UCSD-AML1 (cell line): Measurements from ENCODE around the gene GM2A.
"Not testable (repeated sequence)": the region's sequence is repeated elsewhere in the genome, so short reads cannot be mapped to it uniquely, and the experiment has no call there.

ENCODE experiments used
- DNase-seq: peaks from one replicate; lab custom pipeline; 2025; ENCODE audit not compliant: unreplicated experiment; lab: John Stamatoyannopoulos, UW

Gene GM2A

GRCh38 chr5:151251001-151251551 is 1.9 kb upstream of the GM2A start:
- no peak for DNase-seq

GRCh38 chr5:151251621-151252020 is 1.4 kb upstream of the GM2A start:
- DNase-seq = no peak

- no peak for DNase-seq
These were observed 593 bp downstream of the GM2A start for GRCh38 chr5:151253605-151253950.

- no peak for DNase-seq
These were observed 1.6 kb downstream of the GM2A start for GRCh38 chr5:151254556-151254955.

- not testable (repeated sequence) for DNase-seq
These were observed 2.0 kb downstream of the GM2A start for GRCh38 chr5:151254990-151255389.

GRCh38 chr5:151255621-151256286 is 2.8 kb downstream of the GM2A start:
- DNase-seq = no peak

GRCh38 chr5:151257731-151258181 is 4.8 kb downstream of the GM2A start:
- DNase-seq = no peak

GRCh38 chr5:151258201-151258611 is 5.2 kb downstream of the GM2A start:
- no peak for DNase-seq

- DNase-seq = no peak
These were observed 5.8 kb downstream of the GM2A start for GRCh38 chr5:151258816-151259215.

- DNase-seq = no peak
These were observed 6.9 kb downstream of the GM2A start for GRCh38 chr5:151259931-151260330.

GRCh38 chr5:151262532-151262931 is 9.5 kb downstream of the GM2A start:
- no peak for DNase-seq

- no peak for DNase-seq
These were observed 11.1 kb downstream of the GM2A start for GRCh38 chr5:151264113-151264512.

GRCh38 chr5:151267491-151268260 is 14.7 kb downstream of the GM2A start:
- no peak for DNase-seq

- no peak for DNase-seq
These were observed 17.6 kb downstream of the GM2A start for GRCh38 chr5:151270599-151270998.

GRCh38 chr5:151271336-151271735 is 18.4 kb downstream of the GM2A start:
- no peak for DNase-seq

GRCh38 chr5:151274666-151275065 is 21.7 kb downstream of the GM2A start:
- DNase-seq = no peak

- no peak for DNase-seq
These were observed 22.8 kb downstream of the GM2A start for GRCh38 chr5:151275803-151276202.

- no peak for DNase-seq
These were observed 25.9 kb downstream of the GM2A start for GRCh38 chr5:151278845-151279244.

GRCh38 chr5:151280443-151280842 is 27.5 kb downstream of the GM2A start:
- no peak for DNase-seq

- no peak for DNase-seq
These were observed 28.1 kb downstream of the GM2A start for GRCh38 chr5:151281001-151281639.

- DNase-seq = no peak
These were observed 30.3 kb downstream of the GM2A start for GRCh38 chr5:151283120-151283825.
